HG03520 (cell line): ENCODE data around the gene TTC9.

Source experiments
- ATAC-seq: cut with Tn5 transposase; IDR thresholded peaks from one replicate; pipeline ENCODE4 v1.9.1; 2021; ENCODE audit warnings: mild to moderate bottlenecking, moderate library complexity; ENCODE audit not compliant: unreplicated experiment

The TTC9 gene

DNA sequence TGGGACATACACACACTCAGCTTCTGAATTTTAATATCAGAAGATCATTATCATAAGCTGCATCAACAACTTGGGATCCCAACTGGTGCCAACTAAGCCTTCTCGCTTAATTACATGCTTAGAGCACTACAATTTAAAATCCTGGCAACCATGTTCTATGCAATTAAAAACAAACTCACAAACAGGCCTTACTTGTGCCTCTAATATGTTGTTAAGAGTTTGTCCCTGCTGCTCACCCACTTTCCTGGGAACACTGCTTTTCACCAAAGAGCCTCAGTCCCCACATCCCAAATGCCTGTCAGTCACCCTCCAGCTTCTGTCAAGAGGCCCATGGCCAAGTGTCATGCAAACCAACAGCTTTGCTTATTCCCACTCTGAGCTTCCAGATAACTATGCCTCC is 69.7 kb downstream of the TTC9 start:
- ATAC-seq, result no peak

DNA sequence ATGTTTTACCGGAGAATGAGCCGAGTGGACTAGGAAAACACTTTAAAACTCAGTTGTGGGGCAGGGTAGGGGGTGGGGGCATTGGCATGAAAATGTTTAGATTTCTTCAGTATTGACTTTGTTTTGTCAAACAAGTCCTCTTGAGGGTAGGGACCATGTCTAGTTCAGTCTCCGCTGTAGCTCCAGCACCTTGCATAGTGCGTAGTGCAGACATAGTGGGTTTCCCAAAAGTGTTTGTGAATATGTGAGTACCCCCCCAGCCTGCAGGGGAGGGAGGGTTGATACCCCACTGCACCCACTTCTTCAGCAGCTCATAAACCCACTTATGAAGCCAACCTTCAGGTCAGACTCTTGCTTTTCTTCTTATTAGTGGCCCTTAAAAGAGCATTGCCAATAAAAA is 71.4 kb downstream of the TTC9 start:
- no peak for ATAC-seq

DNA sequence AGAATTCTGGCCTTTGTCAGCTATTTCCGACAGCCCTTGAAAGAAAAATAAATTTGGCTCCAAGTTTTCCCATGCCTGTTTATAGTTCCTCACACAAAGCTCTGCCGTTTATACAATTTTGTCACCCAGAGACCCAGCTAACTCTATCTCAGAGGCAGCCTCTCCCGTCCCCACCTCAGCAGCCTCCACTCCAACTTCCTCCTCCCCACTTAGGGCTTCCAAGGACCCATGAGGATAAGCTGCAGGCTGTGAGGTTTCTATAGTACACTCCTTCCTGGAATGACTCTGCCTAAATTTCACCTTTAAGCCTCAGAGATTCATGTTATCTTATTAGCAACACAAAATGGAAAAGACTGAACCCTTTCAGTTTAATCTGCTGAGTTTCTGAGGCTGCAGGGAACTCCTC is 71.8 kb downstream of the TTC9 start:
- no peak for ATAC-seq

DNA sequence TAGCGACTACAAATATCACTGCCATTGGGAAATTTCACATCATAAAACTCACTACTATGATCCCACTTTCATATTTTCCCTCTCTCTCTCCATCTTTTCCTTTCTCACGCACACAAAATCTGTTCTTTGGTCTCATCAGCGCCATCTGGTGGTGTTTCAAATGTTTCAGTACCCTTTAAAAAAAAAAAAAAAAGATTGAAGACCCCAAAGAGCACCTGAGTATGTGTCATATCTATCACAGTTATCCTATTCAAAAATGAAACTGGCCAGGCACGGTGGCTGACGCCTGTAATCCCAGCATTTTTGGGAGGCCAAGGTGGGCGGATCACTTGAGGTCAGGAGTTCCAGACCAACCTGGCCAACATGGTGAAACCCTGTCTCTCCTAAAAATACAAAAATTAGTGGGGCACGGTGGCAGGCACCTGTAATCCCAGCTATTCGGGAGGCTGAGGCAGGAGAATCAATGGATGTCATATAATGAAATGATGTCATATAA is 72.4 kb downstream of the TTC9 start:
- ATAC-seq, result no peak

DNA sequence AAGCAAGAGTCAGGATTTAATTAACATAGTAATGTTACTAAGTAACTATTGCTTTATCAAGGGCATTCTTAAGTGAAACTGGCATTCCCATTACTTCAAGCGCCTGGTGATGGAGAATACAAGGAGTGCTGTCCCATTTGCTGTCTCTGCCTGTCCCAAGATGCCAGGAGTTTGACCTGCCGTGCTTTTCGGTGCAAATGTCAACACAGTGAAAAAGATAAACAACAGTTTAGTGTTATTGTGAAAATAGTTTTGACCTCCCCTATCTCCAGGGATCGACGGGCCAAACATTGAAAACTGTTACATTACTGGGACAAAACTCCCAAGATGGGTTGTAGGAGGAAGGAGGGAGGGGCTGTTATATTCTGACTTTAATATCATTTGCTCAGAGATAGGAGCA is 74.8 kb downstream of the TTC9 start:
- no peak for ATAC-seq

DNA sequence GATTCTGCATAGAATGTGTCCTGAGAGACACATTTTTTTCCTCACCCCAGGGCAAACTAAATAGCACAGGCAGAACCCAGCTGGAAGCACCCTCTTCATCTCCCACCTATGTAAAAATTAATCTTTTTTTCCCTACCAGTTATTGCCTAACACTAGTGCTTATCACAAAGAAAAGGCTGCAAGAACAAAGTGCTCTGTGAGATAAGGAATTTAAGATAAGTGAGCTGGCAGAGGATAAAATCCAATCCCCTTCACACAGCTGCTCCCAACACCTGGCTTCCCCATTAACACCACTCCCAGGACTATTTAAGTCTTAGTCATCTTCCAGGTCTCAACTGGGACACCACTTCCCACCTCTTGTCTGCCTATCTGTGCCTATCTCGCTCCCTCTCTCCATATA is 75.2 kb downstream of the TTC9 start:
- no peak for ATAC-seq

DNA sequence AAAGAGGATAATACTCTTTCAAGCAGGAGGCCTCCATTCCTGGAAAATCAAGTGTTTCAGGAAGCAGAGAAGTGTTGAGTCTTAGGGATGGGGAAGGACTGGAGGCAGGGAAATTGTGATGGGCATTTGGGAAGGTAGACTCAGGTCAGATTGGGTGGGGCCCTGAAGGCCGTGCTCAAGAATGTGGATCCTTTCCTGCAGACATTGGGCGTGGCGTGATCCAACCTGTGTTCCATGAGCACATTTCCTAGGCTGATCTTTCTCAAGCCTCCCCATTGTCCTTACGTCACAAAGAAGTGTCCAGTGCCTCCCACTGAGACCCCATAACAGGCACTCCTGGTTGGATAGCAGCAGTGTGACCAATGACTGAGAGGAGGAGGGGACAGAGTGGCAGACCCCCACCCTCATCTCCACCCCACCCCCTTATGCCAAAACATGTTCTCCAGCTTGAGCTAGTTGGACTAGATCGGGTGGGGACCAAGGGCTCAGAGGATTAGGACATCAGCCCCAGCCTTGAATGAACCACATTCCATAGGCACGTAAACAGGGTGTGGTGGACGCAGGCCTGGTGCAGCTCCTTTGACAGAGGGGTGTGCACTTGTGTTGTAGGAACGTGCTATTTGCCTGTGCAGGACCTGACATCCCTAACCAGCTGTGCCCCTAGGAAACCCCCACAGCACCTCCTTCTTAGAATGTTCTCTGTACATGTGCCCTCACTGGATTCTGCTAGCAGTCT is 76.8 kb downstream of the TTC9 start:
- ATAC-seq, result no peak

DNA sequence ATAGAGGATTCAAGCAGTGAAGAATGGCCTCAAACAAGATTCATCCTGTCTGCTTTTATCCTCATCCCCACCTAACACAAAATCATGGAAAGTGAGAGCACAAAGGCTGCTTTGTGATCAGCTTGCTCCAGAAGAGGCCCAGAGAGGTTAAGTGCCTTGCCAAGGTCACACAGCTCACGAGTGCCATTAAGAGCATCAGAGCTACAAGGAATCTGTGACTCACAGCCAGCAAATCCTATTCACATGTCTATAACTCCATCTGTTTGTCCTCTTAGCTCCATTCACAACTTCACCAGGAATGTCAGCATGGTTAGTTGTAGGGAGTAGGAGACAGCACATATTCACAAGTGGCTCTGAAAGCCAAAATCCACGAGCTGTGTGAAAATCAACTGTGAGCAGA is 79.8 kb downstream of the TTC9 start:
- ATAC-seq, result no peak

DNA sequence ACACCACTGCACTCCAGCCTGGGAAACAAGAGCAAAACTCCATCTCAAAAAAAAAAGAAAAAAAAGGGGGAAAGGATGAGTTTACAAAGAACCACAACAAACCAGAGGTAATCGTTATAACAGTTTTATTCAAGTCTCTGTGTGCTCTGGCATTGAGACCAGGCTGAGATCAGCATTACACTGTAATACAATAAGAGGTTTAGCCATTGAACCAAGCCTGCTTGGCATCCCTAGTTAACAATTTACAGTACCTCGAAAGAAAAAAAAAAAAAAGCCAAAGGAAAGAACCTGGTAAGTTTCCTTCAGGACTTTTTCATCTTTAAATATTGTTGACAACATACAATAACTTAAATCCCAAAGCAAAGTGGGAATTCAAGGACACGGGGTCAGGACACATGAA is 80.7 kb downstream of the TTC9 start:
- no peak for ATAC-seq

DNA sequence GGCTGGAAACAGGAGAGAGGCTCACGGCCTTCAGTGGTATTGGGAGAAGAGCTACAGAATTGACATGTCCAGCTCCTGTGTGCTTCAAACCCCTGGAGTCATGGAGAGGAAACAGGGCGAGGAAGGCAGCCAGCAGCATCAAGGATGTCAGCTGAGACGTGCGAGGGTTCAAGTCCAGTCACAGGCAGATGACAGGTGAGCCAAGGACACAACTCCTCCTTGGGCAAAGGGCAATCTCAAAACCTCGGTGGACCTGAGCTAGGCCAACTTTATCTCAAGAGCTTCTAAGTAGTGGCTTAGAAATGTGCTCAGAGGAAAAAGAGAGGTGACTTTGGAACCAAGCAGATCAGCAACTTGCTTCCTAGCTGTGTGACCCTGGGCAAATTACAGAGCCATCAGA is 81.6 kb downstream of the TTC9 start:
- no peak for ATAC-seq

DNA sequence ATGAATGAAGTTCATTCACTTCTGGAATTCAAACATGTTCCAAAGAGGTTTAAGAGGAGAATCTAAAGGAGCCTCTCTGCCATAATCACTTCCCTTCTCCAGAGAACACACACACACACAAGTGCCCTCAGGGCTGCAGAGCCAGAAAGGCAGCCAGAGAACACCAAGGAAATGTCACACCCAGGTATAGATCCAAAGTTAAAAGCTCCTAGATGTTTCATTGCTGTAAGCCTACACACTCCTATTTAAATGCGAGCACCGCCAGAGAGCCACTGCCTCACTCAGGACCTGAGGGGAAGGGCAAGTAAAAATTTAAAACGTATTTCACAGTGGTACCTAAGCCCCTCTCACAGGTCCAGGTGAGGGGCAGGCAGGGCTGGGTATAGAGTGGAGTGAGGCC is 82.4 kb downstream of the TTC9 start:
- ATAC-seq, result no peak

DNA sequence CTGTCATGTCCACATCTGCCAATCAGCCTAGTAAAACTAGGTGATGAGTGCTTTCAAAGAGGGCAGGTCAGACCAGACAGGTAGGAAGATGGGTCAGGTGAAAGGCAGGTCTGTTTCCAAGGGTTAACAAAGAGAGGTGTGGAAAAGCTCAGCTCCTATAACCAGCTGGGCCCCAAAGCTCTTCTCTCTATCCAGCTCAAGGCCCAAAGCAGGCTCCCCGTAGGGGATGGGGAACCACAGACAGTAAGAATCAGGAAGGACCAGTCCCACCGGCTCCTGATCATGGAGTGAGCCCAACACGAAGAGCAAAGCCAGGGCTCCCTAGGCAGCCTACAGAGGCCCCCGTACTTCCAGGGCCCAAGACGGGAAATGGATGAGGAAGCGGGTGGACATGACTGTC is 83.2 kb downstream of the TTC9 start:
- no peak for ATAC-seq
